H1 (cell line): Measurements from ENCODE around the gene ZYG11B. TPM values are rescaled to one million over a fixed set of nuclear protein-coding genes. Genes with fewer than 3 reads are reported as not detected.

Source experiments
- CTCF ChIA-PET: fragments of 300-600 bp; sonication (Branson Sonifier 250); formaldehyde crosslinking; loops from one replicate; lab custom pipeline; 2021; ENCODE audit not compliant: partially characterized antibody; lab: Charles Lee
- POLR2A ChIA-PET: fragments of 300-600 bp; sonication (Branson Sonifier 250); formaldehyde crosslinking; loops from one replicate; lab custom pipeline; 2021; ENCODE audit warnings: inconsistent platforms; ENCODE audit not compliant: partially characterized antibody; lab: Charles Lee
- DNase-seq, 2 experiments: peaks; one replicate each; pipeline versions ENCODE4 v3.0.0 to v3.0.0-alpha.2; 2010 to 2022; ENCODE audit warnings: low spot score in 2 of 2, low read depth in 1 of 2, mixed read lengths in 1 of 2
- FAIRE-seq: peaks from 2 replicates; lab custom pipeline; 2011; peaks lifted over from hg19 to GRCh38; lab: Jason Lieb, UNC
- H2AFZ ChIP-seq: 2 replicates; pipeline ENCODE4 v1.8.1; 2012; ENCODE audit warnings: low read length, inconsistent platforms
- H2AK5ac ChIP-seq: 2 replicates; pipeline ENCODE4 v1.6.1; 2013; ENCODE audit warnings: low read depth, low read length
- H2BK120ac ChIP-seq: replicated peaks from 2 replicates; pipeline ENCODE3; 2013; ENCODE audit warnings: low read depth, low read length, inconsistent platforms
- H2BK12ac ChIP-seq: 2 replicates; pipeline ENCODE4 v1.6.1; 2013; ENCODE audit warnings: low read depth, low read length
- H2BK15ac ChIP-seq: 2 replicates; pipeline ENCODE4 v1.6.1; 2013; ENCODE audit warnings: low read length
- H2BK20ac ChIP-seq: 2 replicates; pipeline ENCODE4 v1.6.1; 2013; ENCODE audit warnings: low read length
- H2BK5ac ChIP-seq: 2 replicates; pipeline ENCODE4 v1.6.1; 2013; ENCODE audit warnings: low read depth, low read length
- H3K14ac ChIP-seq: 2 replicates; pipeline ENCODE4 v1.6.1; 2013; ENCODE audit warnings: inconsistent platforms; ENCODE audit not compliant: insufficient read length
- H3K18ac ChIP-seq: 2 replicates; pipeline ENCODE4 v1.6.1; 2013; ENCODE audit warnings: low read length; ENCODE audit errors: extremely low read depth
- H3K23ac ChIP-seq: 2 replicates; pipeline ENCODE4 v1.6.1; 2013; ENCODE audit warnings: inconsistent platforms; ENCODE audit not compliant: insufficient read length
- H3K23me2 ChIP-seq: 2 replicates; pipeline ENCODE4 v1.6.1; 2013; ENCODE audit warnings: low read depth, low read length
- H3K27ac ChIP-seq: 2 replicates; pipeline ENCODE4 v1.6.1; 2011; ENCODE audit warnings: low read depth, low read length, inconsistent platforms
- H3K27me3 ChIP-seq, 4 experiments: replicated peaks in 1 of 4; 1 replicate in 1 of 4; 2 replicates in 3 of 4; pipeline versions ENCODE4 v1.6.1 to v1.8.1; 2011 to 2013; ENCODE audit warnings: low read length in 3 of 4, mild to moderate bottlenecking in 3 of 4, inconsistent platforms in 2 of 4, mixed read lengths in 2 of 4, moderate library complexity in 1 of 4; ENCODE audit not compliant: control insufficient read depth in 3 of 4, insufficient read depth in 3 of 4; ENCODE audit errors: extremely low read depth in 1 of 4
- H3K36me3 ChIP-seq, 4 experiments: 2 replicates each; pipeline versions ENCODE4 v1.6.1 to v1.8.1; 2011 to 2013; ENCODE audit warnings: mild to moderate bottlenecking in 4 of 4, low read length in 3 of 4, moderate library complexity in 2 of 4, control low read depth in 1 of 4, inconsistent platforms in 1 of 4; ENCODE audit not compliant: insufficient read depth in 4 of 4, control insufficient read depth in 2 of 4
- H3K4ac ChIP-seq: replicated peaks from 2 replicates; pipeline ENCODE3; 2013; ENCODE audit warnings: low read length, low read depth, mixed read lengths, inconsistent platforms; ENCODE audit not compliant: insufficient read length
- H3K4me1 ChIP-seq, 4 experiments: replicated peaks in 1 of 4; 1 replicate in 1 of 4; 2 replicates in 3 of 4; pipeline versions ENCODE4 v1.6.1 to v1.8.1; 2011 to 2013; ENCODE audit warnings: low read length in 3 of 4, inconsistent platforms in 2 of 4, mixed read lengths in 1 of 4; ENCODE audit not compliant: insufficient read depth in 4 of 4, control insufficient read depth in 3 of 4
- H3K4me2 ChIP-seq, 2 experiments: 2 replicates each; pipeline versions ENCODE4 v1.6.1 to v1.8.1; 2011 to 2013; ENCODE audit warnings: low read depth in 2 of 2, low read length in 2 of 2, control low read depth in 1 of 2, inconsistent platforms in 1 of 2, mild to moderate bottlenecking in 1 of 2; ENCODE audit not compliant: insufficient read depth in 1 of 2
- H3K4me3 ChIP-seq, 4 experiments: fragments of 200-600, 300-600 bp in 1 of 4; sonication (generic), shearing (Covaris generic), sonication (Bioruptor Twin) in 1 of 4; 2 replicates each; pipeline versions ENCODE4 v1.5.1 to v1.8.1; 2011 to 2016; ENCODE audit warnings: low read length in 4 of 4, low read depth in 3 of 4, control low read depth in 2 of 4, inconsistent platforms in 2 of 4, mild to moderate bottlenecking in 2 of 4, mixed read lengths in 1 of 4, moderate library complexity in 1 of 4; ENCODE audit not compliant: insufficient read depth in 2 of 4; ENCODE audit errors: extremely low read depth in 1 of 4
- H3K56ac ChIP-seq: replicated peaks from 2 replicates; pipeline ENCODE3; 2013; ENCODE audit warnings: low read depth, mild to moderate bottlenecking, mixed read lengths, low read length, inconsistent platforms; ENCODE audit not compliant: insufficient read length
- H3K79me1 ChIP-seq: 2 replicates; pipeline ENCODE4 v1.6.1; 2013; ENCODE audit warnings: low read depth, low read length, control low read depth
- H3K79me2 ChIP-seq, 2 experiments: 2 replicates each; pipeline versions ENCODE4 v1.6.1 to v1.8.1; 2012 to 2013; ENCODE audit warnings: low read length in 2 of 2, mild to moderate bottlenecking in 2 of 2, inconsistent platforms in 1 of 2; ENCODE audit not compliant: insufficient read depth in 2 of 2, control insufficient read depth in 1 of 2
- H3K9ac ChIP-seq, 4 experiments: replicated peaks in 1 of 4; 1 replicate in 1 of 4; 2 replicates in 3 of 4; pipeline versions ENCODE4 v1.6.1 to v1.8.1; 2011 to 2013; ENCODE audit warnings: low read depth in 3 of 4, low read length in 3 of 4, control low read depth in 2 of 4, mild to moderate bottlenecking in 2 of 4, moderate library complexity in 2 of 4, inconsistent platforms in 1 of 4; ENCODE audit errors: extremely low read depth in 1 of 4
- H3K9me3 ChIP-seq, 2 experiments: 2 replicates each; pipeline versions ENCODE4 v1.6.1 to v1.8.1; 2012 to 2013; ENCODE audit warnings: mild to moderate bottlenecking in 2 of 2, moderate library complexity in 2 of 2, control low read depth in 1 of 2, inconsistent platforms in 1 of 2, low read depth in 1 of 2, low read length in 1 of 2, mixed read lengths in 1 of 2; ENCODE audit not compliant: insufficient read depth in 2 of 2
- H4K20me1 ChIP-seq, 2 experiments: replicated peaks in 1 of 2; 2 replicates each; pipeline versions ENCODE3 to v1.8.1; 2011 to 2013; ENCODE audit warnings: inconsistent platforms in 2 of 2, low read length in 2 of 2, mild to moderate bottlenecking in 1 of 2; ENCODE audit not compliant: insufficient read depth in 2 of 2, control insufficient read depth in 1 of 2
- H4K5ac ChIP-seq: 2 replicates; pipeline ENCODE4 v1.6.1; 2013; ENCODE audit warnings: low read length, low read depth, mixed read lengths, inconsistent platforms; ENCODE audit not compliant: insufficient read length
- H4K8ac ChIP-seq: 2 replicates; pipeline ENCODE4 v1.8.0; 2013; ENCODE audit warnings: mild to moderate bottlenecking, moderate library complexity, low read length, inconsistent platforms; ENCODE audit not compliant: insufficient read depth; ENCODE audit errors: extremely low read depth
- H4K91ac ChIP-seq: replicated peaks from 2 replicates; pipeline ENCODE3; 2013; ENCODE audit warnings: low read length, mixed read lengths, inconsistent platforms; ENCODE audit not compliant: insufficient read length
- FOSL1 ChIP-seq: IDR thresholded peaks from 2 replicates; pipeline ENCODE4 v1.6.1; 2011; ENCODE audit warnings: mild to moderate bottlenecking, low read depth, low read length, moderate library complexity; ENCODE audit not compliant: insufficient read depth
- WGBS, 2 experiments: shearing (Covaris generic) in 1 of 2; methylation state at CpG; one replicate each; pipeline versions ENCODE4 v1.1.6 to v1.1.7; 2013 to 2015; ENCODE audit warnings: low lambda C conversion rate in 2 of 2, mixed read lengths in 2 of 2, inconsistent platforms in 1 of 2, low coverage in 1 of 2, missing lambda C conversion rate in 1 of 2; ENCODE audit not compliant: insufficient replicate concordance in 2 of 2, insufficient coverage in 1 of 2, insufficient read length in 1 of 2; ENCODE audit errors: extremely low coverage in 1 of 2, missing lambda C conversion rate in 1 of 2; 5-methylcytosine and 5-hydroxymethylcytosine counted together
- polyA plus RNA-seq, 7 experiments: library from polyadenylated mRNA; depleted of rRNA in 3 of 7; stranded (reverse) in 5 of 7; unstranded in 2 of 7; fragments of >200 nt in 5 of 7; fragments of 200-250 nt in 2 of 7; gene quantifications; 1 replicate in 5 of 7; 2 replicates in 1 of 7; 4 replicates in 1 of 7; pipeline versions ENCODE4 v1.2.1 to v1.2.3, GENCODE V29; 2011 to 2013; ENCODE audit warnings: missing spikeins in 2 of 7, mixed read lengths in 2 of 7
- total RNA-seq: library from RNA; stranded (reverse); fragmentation: NEBNext Ultra II Directional; extraction: Animal tissue kit (Norgen Biotek cat#: 25700); gene quantifications from 2 replicates; pipeline ENCODE4 v1.2.1, GENCODE V29; 2021

ZYG11B gene
- total and polyA plus RNA-seq, 2 of the 8 experiments (the other 6 are each of a cell fraction or from before 2014, with no cell fraction given) = 4.4 to 20.9 TPM

GRCh38 chr1:52771384-52771783 is 45.1 kb downstream of the ZYG11B start:
- Histone ChIP-seq H2BK15ac (no peak overlapping the region), H3K9me3 (no peaks in the 10 kb centered on the region), H3K4me2 (no peak overlapping the region), H2AFZ (no peak overlapping the region), H3K4me1 (no peaks in the 10 kb centered on the region), H3K27me3 (no peaks in the 10 kb centered on the region), H3K4me3 (no peak overlapping the region), H3K56ac (no peak overlapping the region), H3K36me3 (no peaks in the 10 kb centered on the region), H4K5ac (no peak overlapping the region), H3K79me2 (no peaks in the 10 kb centered on the region), H3K23ac (no peak overlapping the region), H4K8ac (no peak overlapping the region; the same call in 1 of the 2 replicates), H2BK5ac (no peak overlapping the region), H3K79me1 (peaks cover 2% of the 10 kb centered on the region; the same call in 1 of the 2 replicates), H3K18ac (no peak overlapping the region), H3K27ac (no peak overlapping the region), H3K9ac (no peak overlapping the region), H2BK20ac (no peak overlapping the region), H3K23me2 (0 out of 2 replicates have a peak, but pooled peaks cover 2% of the 10 kb centered on the region), H4K91ac (no peak overlapping the region), H4K20me1 (no peaks in the 10 kb centered on the region), H2AK5ac (no peak overlapping the region), H2BK12ac (no peak overlapping the region), H2BK120ac (no peak overlapping the region), H3K14ac (no peak overlapping the region), H3K4ac (no peak overlapping the region)
- no peak for TF ChIP-seq FOSL1
- WGBS, 2 experiments = 89% methylated on average over 7 of the region's 7 CpGs; no CpG with 5 or more reads in 1 of the 2 experiments
- ChIA-PET CTCF (interaction anchor here (1.0 kb wide), 1 partner anchor 17 kb away, joined by 3 read pairs; no protein-coding TSS in a partner anchor), POLR2A (interaction anchor here (1.5 kb wide), 1 partner anchor 7 kb away, joined by 3 read pairs; no protein-coding TSS in a partner anchor)
- FAIRE-seq (no peak), DNase-seq (no peak)
